DOHH2 (cell line): ENCODE data around the gene MDH1B.
"Not testable (repeated sequence)": the region's sequence is repeated elsewhere in the genome, so short reads cannot be mapped to it uniquely, and the experiment has no call there.

Experiments
- H3F3A ChIP-seq: fragments of 200-600 bp; sonication (generic), shearing (Covaris generic); 2 replicates; pipeline ENCODE4 v1.6.0; 2016; ENCODE audit warnings: antibody characterized with exemption, mild to moderate bottlenecking; ENCODE audit not compliant: control insufficient read depth, insufficient read depth
- H3K27ac ChIP-seq: fragments of 200-600 bp; sonication (generic); 2 replicates; pipeline ENCODE4 v1.5.1; 2014; ENCODE audit warnings: low read depth, mild to moderate bottlenecking, low read length, moderate library complexity
- H3K27me3 ChIP-seq: fragments of 200-600 bp; sonication (generic); 2 replicates; pipeline ENCODE4 v1.6.1; 2014; ENCODE audit warnings: mild to moderate bottlenecking, low read length, mixed read lengths; ENCODE audit not compliant: control insufficient read depth
- H3K36me3 ChIP-seq: fragments of 200-600 bp; sonication (generic); 2 replicates; pipeline ENCODE4 v1.6.1; 2014; ENCODE audit warnings: mild to moderate bottlenecking, low read length, moderate library complexity, mixed read lengths; ENCODE audit not compliant: control insufficient read depth
- H3K4me1 ChIP-seq: fragments of 200-600 bp; sonication (generic); 2 replicates; pipeline ENCODE4 v1.6.1; 2014; ENCODE audit warnings: mild to moderate bottlenecking, low read length, mixed read lengths; ENCODE audit not compliant: control insufficient read depth
- H3K4me2 ChIP-seq: fragments of 200-600 bp; sonication (generic); 2 replicates; pipeline ENCODE4 v1.6.0; 2014; ENCODE audit warnings: mild to moderate bottlenecking, low read length, moderate library complexity
- H3K4me3 ChIP-seq: fragments of 200-600 bp; sonication (generic); 2 replicates; pipeline ENCODE4 v1.5.1; 2014; ENCODE audit warnings: mild to moderate bottlenecking, low read length, mixed read lengths
- H3K79me2 ChIP-seq: fragments of 200-600 bp; sonication (generic); 2 replicates; pipeline ENCODE4 v1.6.1; 2014; ENCODE audit warnings: mild to moderate bottlenecking, low read length, mixed read lengths; ENCODE audit not compliant: control insufficient read depth
- H3K9me2 ChIP-seq: fragments of 200-600 bp; sonication (generic); replicated peaks from 2 replicates; pipeline ENCODE4 v1.6.1; 2014; ENCODE audit warnings: mild to moderate bottlenecking, low read length, mixed read lengths; ENCODE audit not compliant: control insufficient read depth
- H3K9me3 ChIP-seq: fragments of 200-600 bp; sonication (generic); 2 replicates; pipeline ENCODE4 v1.6.1; 2014; ENCODE audit warnings: antibody characterized with exemption, low read length, mixed read lengths; ENCODE audit not compliant: control insufficient read depth, insufficient read depth
- H4K20me1 ChIP-seq: fragments of 200-600 bp; sonication (generic); 2 replicates; pipeline ENCODE4 v1.6.0; 2014; ENCODE audit warnings: low read depth, mild to moderate bottlenecking, antibody characterized with exemption, low read length, moderate library complexity; ENCODE audit not compliant: control insufficient read depth, insufficient read depth
- EZH2phosphoT487 ChIP-seq: fragments of 200-600 bp; sonication (generic); IDR thresholded peaks from 2 replicates; pipeline ENCODE4 v1.6.1; 2017; ENCODE audit warnings: borderline replicate concordance, mild to moderate bottlenecking, antibody characterized with exemption, low read length, moderate library complexity, mixed read lengths
- TF ChIP-seq, protein P1 (sequence below): fragments of 200-600 bp; sonication (generic); IDR thresholded peaks from one replicate; pipeline ENCODE4 v1.5.1; 2014; ENCODE audit warnings: antibody characterized with exemption, mild to moderate bottlenecking, low read depth, low read length; ENCODE audit not compliant: poor library complexity, severe bottlenecking

MDH1B gene

DNA sequence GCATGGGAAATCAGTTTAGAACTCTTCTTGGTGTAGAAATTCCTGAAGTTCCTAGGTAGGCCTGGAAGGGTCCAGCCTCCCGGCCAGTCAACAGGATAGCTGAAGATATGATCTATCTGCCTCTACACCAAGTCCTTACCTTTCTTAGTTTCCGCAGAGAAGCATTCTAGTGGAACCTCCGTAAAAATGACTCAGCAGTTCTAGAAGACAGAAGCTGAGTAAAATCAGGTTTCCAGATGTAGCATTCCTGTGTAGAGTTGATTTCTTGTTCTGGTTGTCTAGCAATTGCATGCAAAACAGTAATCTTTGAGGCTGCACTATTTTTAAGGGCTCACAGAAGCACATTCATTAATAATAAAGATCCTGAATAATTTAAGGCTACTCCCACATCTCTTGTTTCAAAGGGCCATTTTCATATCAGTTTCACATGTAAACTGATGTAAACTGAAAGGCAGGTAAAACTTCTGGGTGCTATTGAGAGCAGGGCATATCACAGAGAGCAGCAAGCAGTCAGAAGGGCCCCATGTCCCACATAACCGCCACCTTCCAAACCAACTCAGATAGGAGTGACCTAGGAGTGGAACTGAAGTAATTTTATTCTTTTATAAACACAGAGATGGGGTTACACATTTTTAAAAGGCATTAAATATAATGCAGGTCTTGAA lies 43.7 kb downstream of the MDH1B start:
- Histone ChIP-seq H4K20me1 (no peaks in the 10 kb centered on the region), H3K79me2 (no peaks in the 10 kb centered on the region), H3K4me3 (no peak overlapping the region), H3K27ac (no peak overlapping the region), H3K36me3 (no peaks in the 10 kb centered on the region), H3K27me3 (no peaks in the 10 kb centered on the region), H3K9me2 (no peaks in the 10 kb centered on the region), H3F3A (no peaks in the 10 kb centered on the region), H3K4me2 (no peak overlapping the region), H3K4me1 (no peaks in the 10 kb centered on the region), H3K9me3 (no peaks in the 10 kb centered on the region)
- TF ChIP-seq EZH2phosphoT487 = no peak
- TF ChIP-seq, protein P1, sequence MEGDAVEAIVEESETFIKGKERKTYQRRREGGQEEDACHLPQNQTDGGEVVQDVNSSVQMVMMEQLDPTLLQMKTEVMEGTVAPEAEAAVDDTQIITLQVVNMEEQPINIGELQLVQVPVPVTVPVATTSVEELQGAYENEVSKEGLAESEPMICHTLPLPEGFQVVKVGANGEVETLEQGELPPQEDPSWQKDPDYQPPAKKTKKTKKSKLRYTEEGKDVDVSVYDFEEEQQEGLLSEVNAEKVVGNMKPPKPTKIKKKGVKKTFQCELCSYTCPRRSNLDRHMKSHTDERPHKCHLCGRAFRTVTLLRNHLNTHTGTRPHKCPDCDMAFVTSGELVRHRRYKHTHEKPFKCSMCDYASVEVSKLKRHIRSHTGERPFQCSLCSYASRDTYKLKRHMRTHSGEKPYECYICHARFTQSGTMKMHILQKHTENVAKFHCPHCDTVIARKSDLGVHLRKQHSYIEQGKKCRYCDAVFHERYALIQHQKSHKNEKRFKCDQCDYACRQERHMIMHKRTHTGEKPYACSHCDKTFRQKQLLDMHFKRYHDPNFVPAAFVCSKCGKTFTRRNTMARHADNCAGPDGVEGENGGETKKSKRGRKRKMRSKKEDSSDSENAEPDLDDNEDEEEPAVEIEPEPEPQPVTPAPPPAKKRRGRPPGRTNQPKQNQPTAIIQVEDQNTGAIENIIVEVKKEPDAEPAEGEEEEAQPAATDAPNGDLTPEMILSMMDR = no peak

DNA sequence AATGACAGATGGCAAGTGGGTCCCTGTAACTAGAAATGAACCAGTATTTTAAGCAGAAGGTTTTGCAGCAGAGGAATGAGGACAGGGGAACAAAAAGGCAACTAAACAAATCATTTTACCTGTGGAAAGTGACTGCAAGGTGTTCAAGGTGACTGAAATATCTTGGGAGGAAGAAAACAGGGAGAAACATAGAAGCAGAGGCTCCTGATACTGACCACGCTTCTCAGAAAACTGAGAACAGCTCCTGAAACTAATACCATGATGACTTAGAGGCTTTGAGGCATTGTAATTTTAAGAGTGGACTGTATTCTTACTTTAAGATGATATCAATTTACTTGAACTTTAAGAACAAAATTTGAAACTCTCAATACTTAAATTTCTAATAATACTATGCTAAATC lies 46.8 kb downstream of the MDH1B start, which contains the start of gene DYTN:
DYTN (minus strand) TSS at position 101 of the 400 bp plus-strand sequence. CDS start 117 bp downstream, outside the sequence.
- Histone ChIP-seq H3K36me3 (no peaks in the 10 kb centered on the region), H4K20me1 (no peaks in the 10 kb centered on the region), H3K9me2 (no peaks in the 10 kb centered on the region), H3K4me1 (no peaks in the 10 kb centered on the region), H3K27ac (no peak within 1 kb of the TSS), H3K9me3 (no peaks in the 10 kb centered on the region), H3K79me2 (no peaks in the 10 kb centered on the region), H3F3A (no peaks in the 10 kb centered on the region), H3K4me2 (no peak within 1 kb of the TSS), H3K27me3 (0 out of 2 replicates have a peak, but pooled peaks cover 2% of the 10 kb centered on the region), H3K4me3 (no peak within 1 kb of the TSS)
- no peak for TF ChIP-seq EZH2phosphoT487
- TF ChIP-seq, protein P1 = no peak

DNA sequence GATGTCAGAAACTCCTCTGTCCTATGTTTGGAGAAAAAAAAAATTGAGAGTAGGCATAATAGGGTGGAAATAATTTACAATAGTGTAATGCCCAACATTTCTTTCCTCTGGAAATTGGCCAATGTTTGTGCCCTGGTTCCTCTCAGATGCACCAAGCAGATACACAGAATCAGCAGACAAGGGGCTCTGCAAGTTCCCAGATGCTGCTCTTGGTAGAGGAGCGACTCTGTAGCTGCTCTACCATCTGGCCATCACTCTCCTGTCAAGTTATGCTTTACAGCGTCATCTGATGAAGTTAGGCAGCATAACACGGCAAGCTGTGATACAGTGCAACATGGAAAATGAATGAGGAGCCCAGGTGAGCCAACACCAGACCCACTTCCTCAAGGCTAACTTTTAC lies 48.5 kb downstream of the MDH1B start:
- no peak overlapping the region for H3K27ac ChIP-seq
- H3F3A ChIP-seq = no peaks in the 10 kb centered on the region
- H3K4me2 ChIP-seq = no peak overlapping the region
- no peaks in the 10 kb centered on the region for H3K9me2 ChIP-seq
- no peak for TF ChIP-seq EZH2phosphoT487
- TF ChIP-seq, protein P1 = no peak
- H3K27me3 ChIP-seq = 0 out of 2 replicates have a peak, but pooled peaks cover 3% of the 10 kb centered on the region
- no peaks in the 10 kb centered on the region for H3K4me1 ChIP-seq
- H3K4me3 ChIP-seq = no peak overlapping the region
- no peaks in the 10 kb centered on the region for H3K79me2 ChIP-seq
- no peaks in the 10 kb centered on the region for H3K36me3 ChIP-seq
- no peaks in the 10 kb centered on the region for H4K20me1 ChIP-seq
- H3K9me3 ChIP-seq = no peaks in the 10 kb centered on the region

DNA sequence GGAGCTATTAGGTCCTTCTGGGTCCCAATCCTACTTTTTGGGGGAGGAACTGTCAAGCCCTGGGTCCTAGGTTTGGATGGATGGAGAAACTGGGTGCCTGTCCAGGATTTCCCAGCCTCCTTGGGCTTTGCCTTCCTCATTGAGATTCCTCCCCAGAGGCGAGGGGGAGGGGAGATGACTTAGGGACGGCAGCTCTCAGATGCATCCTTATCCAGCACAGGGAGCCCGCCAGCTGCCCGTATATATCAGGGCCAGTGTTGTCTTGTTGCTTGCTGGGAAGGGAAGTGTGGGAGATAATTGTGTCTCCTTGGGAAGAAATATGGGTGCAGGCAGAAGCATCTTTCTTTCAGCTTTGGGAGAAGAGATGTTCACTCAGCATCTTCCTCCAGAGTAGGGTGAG lies 49.9 kb downstream of the MDH1B start:
- not testable (repeated sequence) for H3K9me3 ChIP-seq, H3K27me3 ChIP-seq, H3K79me2 ChIP-seq, H3K9me2 ChIP-seq, H3K4me1 ChIP-seq, H3K27ac ChIP-seq, H4K20me1 ChIP-seq, H3K4me3 ChIP-seq, H3K4me2 ChIP-seq, H3K36me3 ChIP-seq, H3F3A ChIP-seq
